NCI-H510A treated with DMSO at 0.1 percent for 48 hours (cell line): ENCODE measurements around the gene ZFP1.
"Not testable (repeated sequence)": the region's sequence is repeated elsewhere in the genome, so short reads cannot be mapped to it uniquely, and the experiment has no call there.

Experiments
- DNase-seq: peaks from one replicate; lab custom pipeline; 2025; lab: John Stamatoyannopoulos, UW

The ZFP1 gene

DNA sequence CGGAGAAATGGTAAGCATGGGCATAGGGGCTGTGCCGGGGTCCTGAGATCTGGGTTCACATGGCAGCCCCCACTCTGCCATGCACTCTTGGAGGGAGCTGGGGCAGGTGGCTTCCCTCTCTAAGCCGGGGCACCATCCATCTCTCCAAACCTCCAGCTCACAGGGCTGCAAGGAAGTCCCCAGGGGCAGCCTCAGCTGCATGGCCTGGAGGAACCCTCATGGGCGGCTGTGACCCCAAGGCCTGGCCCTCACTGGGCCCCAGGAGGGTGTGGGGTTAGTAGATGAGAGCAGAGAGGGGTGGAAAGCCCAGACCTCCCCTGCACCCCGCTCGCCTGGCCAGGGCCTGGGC lies 56.1 kb downstream of the ZFP1 start:
- no peak for DNase-seq

- not testable (repeated sequence) for DNase-seq
Observed at GRCh38 chr16:75204905-75205304, 56.6 kb downstream of the ZFP1 start.

DNA sequence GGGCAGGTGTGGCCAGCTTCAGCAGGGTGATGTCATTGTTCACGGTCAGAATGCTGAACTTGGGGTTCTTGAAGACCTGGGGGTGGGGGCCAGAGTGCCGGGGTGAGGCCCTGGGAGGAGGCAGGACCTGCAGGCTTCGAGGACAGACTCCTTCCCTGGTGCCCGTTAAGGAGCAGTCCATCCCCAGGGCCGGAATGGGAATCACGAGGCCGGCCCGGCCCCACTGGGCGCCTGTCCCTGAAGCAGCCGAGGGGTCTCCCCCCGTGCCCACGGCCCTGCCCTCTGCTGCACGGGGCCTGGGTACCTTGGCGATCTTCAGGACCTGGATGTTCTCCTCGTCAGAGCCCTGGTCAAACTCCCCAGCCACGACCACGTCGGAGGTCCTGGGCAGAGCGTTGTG lies 57.1 kb downstream of the ZFP1 start:
- not testable (repeated sequence) for DNase-seq

DNA sequence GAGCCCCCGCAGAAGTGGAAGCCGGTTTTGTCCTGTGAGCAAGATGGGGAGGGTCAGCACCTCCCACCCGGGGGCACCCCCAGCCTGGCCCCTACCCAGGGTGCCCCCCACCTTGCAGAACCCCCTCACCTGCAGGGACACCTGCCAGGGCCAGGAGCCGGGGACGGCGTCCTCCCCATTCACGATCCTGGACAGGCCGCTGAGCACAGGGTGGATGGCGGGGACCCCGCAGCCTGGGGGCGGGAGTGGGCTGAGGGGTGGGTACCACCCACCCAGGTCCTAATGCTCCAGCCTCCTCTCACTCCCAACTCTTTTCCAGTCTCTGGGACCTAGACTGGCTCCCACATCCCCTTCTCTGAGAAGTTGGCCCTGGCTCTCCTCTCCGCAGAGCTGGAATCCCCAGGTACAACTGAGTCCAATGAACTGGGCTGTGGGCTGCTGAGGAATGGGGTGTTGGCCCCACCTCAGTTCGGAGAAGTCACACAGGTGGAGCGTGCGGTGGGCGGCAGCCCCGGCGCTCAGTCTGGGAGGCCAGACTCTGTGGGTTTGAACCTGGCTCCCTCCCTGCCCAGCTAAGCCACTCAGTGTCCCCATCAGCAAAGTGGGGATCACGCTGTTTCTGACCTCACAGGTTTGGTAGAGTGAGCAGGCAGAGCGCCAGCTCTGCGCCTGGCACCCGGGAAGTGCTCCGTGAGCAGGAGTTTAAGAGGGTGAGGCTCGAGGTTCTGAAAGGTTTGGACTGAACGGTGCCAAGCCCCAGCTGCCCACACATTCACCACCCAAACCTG lies 57.8 kb downstream of the ZFP1 start:
- not testable (repeated sequence) for DNase-seq

- no peak for DNase-seq
Observed at GRCh38 chr16:75206749-75207451, 58.6 kb downstream of the ZFP1 start, which contains the start of gene CTRB2. Gene CTRB2, minus strand, starts transcription at chr16:75207161. Its CDS starts 20 bp downstream, at chr16:75207141.

DNA sequence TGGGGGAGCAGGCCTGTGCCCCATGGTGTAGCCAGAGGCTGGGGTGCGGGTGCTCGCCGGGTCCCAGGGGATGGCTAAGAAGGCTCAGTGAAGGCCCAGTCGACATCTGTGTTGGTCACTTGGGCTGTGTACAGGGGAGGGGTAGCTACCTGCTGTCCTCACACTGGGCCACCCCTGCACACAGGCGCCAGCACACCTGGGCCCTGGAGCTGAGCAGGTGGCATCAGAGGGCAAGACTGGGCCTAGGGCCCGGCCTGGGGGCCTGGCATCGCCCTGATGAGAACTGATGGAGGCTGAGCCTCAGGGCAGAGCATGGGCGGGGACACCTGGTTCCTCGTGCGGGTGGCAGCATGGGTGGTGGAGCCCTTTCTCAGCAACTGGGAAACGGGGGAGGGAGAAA lies 59.5 kb downstream of the ZFP1 start:
- no peak for DNase-seq

GRCh38 chr16:75208242-75208825 lies 60.0 kb downstream of the ZFP1 start:
- no peak for DNase-seq

DNA sequence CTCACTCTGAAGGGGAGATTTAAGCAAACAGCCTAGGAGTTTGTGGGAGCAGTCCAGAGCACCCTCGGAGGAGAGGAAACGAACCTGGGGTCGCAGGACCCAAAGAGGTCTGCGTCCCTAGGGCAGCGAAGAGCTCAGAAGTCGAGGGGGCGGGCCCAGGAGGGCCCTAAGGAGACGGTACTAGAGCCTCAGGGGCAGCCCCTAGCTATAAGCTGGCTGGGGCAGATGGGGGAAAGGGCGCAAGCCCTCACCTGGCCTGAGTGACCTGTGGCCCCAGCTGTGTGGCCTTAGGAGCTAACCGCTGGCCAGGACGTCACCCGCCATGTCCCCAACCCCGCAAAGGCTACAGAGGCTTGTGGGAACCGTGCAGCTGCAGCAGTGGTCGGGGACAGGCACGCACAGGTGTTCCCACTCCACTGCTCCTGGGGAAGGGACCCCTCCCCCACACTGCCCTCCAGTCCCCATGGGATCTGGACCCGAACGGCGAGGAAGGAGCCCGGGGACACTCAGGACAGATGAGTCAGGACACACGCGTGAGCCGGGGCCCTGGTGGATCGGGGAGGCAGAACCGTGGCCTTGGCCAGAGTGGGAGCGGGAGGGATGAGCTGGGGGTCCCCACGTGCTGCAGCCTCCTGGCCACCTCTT lies 60.7 kb downstream of the ZFP1 start:
- no peak for DNase-seq

DNA sequence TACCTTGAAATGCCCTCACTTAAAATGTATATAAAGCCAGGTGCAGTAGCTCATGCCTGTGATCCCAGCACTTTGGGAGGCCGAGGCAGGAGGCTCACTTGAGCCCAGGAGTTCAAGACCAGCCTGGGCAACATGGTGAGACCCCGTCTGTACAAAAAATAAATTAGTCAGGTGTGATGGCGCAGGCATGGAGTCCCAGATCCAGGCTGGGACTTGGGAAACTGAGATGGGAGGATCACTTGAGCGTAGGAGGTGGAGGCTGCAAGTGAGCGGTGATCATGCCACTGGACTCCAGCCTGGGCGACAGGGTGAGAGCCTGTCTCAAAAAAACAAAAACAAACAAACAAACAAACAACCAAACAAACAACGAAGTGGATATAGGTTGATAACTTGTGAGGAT lies 61.2 kb downstream of the ZFP1 start:
- not testable (repeated sequence) for DNase-seq

GRCh38 chr16:75209944-75210343 lies 61.6 kb downstream of the ZFP1 start:
- DNase-seq: no peak

DNA sequence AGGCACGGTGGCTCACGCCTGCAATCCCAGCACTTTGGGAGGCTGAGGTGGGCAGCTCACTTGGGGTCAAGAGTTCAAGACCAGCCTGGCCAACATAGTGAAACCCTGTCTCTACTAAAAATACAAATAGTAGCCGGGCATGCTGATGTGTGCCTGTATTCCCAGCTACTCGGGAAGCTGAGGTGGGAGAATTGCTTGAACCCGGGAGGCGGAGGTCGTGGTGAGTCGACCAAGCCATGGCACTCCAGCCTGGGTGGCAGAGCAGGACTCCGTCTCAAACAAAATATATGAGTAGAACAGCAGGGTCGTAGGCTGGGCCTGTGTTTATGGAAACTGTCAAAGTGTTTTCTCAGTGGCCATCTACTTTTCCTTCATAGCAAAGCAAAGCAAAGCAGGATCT lies 63.0 kb downstream of the ZFP1 start:
- not testable (repeated sequence) for DNase-seq

GRCh38 chr16:75216127-75216526 lies 67.8 kb downstream of the ZFP1 start:
- no peak for DNase-seq

GRCh38 chr16:75216576-75216975 lies 68.3 kb downstream of the ZFP1 start:
- DNase-seq: no peak

DNA sequence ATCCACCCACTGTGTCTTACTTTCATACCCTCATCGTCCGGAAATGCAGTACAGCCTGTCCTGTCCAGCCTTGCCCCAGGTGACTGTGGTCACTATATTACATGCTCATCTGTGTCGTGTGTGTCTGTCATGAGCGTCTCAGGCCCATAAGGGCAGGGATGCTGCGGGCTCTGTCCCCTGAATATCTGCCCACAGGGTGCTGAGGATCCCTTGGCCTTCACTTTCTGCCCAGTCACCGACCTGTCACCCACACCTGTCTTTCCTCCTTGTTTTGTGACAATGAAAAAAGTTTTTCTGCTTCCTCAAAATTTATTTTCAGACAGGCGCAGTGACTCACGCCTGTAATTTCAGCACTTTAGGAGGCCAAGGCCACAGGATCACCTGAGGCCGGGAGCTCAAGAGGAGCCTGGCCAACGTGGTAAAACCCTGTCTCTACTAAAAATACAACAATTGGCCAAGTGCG lies 69.1 kb downstream of the ZFP1 start:
- no peak for DNase-seq

DNA sequence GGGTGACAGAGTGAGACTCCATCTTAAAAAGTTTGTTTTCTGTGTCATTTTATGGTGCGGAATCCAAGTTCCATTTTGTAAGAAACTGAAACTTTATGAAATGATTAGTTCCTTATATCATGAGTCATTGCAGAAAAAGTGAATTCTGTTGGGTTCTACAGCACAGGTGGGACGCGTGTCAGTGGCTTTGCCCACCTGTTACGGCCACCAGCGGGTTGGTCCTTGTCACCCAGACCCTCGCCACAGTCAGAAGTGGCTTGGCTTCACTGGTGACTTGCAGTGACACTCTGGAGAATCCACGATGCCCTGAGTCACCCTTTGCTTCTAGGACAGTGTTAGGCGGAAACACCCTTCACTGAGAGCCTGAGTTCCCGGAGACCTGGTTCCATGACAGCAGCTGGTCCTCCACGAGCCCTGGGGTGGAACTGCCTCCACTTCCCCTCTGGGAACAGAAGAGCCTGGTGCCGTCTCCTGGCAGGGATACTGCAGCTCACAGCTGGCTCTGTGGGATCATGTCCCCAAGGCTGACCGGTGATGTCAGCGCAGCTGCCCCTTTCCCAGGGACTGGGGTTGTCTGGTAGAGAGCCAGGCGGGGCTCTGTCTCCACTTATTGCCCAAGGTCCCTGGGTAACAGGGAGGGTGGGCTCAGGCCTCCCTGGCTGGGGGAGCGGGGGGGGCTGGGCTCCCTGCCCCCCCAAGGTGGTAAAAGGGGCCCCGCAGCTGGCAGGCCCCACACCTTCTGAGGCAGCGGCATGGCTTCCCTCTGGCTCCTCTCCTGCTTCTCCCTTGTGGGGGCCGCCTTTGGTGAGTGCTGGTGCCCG lies 70.1 kb downstream of the ZFP1 start, which contains the start of gene CTRB1:
CTRB1 (plus strand) TSS at position 733 of the 821 bp plus-strand sequence; CDS start at position 753, 20 bp downstream.
- DNase-seq: no peak

DNA sequence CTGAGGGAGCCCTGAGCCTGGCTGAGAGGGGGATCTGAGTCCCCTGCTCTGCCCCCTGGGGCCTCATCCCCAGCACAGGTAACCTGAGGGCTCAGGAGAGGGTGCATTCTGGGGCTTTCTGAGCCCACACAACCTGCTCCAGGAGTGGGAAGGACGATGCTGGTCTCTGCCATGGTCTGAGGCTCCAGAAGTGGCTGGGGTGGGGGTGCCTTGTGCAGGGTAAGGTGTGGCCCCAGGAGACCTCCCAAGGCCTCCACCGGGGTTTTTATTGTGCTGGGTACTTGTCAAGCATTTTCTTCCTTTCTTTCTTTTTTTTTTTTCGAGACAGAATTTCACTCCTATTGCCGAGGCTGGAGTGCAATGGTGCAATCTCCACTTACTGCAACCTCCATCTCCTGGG lies 70.8 kb downstream of the ZFP1 start:
- no peak for DNase-seq

- DNase-seq: no peak
Observed at GRCh38 chr16:75219838-75220237, 71.5 kb downstream of the ZFP1 start.
